ENCODE data around the gene UBASH3A.

Gene UBASH3A

DNA sequence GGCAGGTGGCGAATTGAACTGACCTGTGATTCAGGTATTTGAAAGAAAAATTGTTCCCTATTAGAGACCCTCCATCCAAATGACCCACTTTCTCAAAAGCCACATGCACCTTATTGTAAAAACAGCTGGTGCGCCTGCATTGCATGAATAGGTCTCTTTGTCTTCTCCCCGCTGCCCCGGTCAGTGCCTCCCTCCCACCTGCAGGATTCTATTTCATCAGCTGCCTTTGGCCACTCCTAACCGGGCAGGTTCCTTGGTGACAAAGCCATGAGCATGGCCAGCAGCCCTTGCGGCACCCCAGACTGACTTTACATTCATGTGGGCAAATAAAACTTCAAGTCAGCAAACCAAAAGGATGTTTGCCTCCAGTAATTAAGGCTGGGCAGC is 14.3 kb upstream of the UBASH3A start:
- no peak for DNase-seq (ENCODE audit: low read depth in 2 of 2, low spot score in 1 of 2)

DNA sequence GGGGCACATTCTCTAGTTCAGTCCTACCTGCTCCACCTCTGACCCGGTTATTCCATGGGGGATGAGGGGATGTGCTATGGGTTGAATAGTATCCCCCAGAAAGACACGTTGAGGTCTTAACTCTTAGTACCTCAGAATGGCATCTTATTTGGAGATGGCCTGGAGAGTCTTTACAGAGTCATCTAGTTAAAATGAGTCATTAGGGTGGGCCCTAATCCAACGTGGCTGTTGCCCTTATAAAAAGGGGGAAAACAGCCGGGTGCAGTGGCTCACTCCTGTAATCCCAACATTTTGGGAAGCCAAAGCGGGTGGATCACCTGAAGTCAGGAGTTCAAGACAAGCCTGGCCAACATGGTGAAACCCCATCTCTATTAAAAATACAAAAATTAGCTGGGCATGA is 13.5 kb upstream of the UBASH3A start:
- no peak for DNase-seq (ENCODE audit: low read depth in 2 of 2, low spot score in 1 of 2)

DNA sequence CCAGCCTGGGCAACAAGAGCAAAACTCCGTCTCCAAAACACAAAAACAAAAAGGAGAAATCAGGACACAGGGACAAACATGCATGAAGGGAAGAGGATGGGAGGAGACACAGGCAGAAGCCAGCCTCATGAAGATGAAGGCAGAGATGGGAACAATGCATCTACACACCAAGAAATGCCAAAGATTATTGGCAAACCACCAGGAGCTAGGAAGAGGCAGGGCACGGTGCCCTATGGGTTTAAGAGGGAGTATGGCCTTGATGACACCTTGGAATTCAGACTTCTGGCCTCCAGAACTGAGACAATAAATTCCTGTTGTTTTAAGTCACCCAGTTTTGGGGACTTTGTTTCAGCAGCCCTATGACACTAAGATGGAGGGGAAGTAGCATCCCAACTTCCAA is 13.0 kb upstream of the UBASH3A start:
- DNase-seq (ENCODE audit: low read depth in 2 of 2, low spot score in 1 of 2), result no peak

DNA sequence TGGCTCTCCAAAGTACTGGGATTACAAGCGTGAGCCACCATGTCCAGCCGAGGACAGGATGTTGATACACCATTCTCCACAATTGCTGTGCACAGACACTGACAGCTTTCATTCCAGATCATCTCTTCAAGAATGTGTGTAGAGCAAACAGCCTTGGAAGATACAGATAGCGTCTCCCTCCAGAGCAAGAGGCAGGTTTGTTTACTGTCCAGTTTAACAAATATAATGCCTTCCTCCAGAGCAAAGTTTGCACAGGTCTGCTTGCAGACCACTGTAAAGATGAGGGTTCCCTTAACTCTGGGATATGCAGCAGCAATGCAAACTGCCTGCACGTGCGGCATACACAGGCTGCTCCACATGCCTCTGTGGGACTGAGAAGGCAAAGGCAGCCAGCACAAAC is 12.4 kb upstream of the UBASH3A start:
- DNase-seq (ENCODE audit: low read depth in 2 of 2, low spot score in 1 of 2), result no peak

DNA sequence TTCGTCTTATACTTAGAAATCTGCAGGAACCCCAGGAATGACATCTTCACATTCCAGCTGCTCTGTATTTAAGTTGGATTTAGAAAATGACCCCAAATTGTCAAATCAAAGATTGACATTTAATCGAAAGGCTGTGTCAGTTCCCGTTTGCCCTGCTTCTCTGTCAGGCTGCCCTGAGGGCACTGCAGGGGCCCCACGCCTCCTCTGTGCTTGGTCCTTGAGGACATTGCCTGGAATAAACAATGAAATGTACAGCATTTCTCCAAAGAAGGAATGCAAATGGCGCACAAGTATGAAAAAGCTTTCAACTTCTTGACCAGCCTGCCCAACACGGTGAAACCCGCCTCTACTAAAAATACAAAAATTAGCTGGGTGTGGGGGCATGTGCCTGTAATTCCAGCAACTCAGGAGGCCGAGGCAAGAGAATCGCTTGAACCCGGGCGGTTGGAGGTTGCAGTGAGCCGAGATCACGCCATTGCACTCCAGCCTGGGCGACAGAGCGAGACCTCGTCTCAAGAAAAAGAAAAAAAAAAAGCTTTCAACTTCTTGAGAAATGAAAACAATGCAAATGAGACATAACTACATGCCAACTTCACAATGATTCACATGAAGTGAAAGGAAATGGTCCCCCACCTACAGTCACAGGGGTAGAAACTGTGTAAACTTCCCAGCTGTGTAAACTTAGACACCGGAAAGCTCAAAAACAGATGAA is 10.8 kb upstream of the UBASH3A start:
- DNase-seq (ENCODE audit: low read depth in 2 of 2, low spot score in 1 of 2), result no peak

DNA sequence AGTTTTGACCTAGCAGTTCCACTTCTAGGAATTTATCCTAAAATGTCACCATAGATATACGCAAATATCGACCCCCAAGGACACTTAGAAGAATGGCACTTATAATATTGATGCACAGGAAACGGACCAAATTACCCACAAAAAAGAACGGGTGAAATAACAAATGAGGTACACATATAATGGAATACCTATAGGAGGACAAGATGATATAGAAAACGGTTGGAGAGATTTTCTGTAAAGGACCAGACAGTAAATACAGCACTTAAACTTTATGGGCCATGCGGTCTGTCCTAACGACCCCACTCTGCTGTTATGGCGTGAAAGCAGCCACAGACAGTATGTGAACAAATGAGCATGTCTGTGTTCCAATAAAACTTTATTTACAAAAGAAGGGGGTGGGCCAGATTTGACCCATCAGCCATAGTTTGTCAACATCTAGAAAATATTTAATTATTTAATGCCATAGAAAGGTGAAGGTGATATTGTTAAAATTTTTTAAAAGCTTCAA is 10.2 kb upstream of the UBASH3A start:
- no peak for DNase-seq (ENCODE audit: low read depth in 2 of 2, low spot score in 1 of 2)

DNA sequence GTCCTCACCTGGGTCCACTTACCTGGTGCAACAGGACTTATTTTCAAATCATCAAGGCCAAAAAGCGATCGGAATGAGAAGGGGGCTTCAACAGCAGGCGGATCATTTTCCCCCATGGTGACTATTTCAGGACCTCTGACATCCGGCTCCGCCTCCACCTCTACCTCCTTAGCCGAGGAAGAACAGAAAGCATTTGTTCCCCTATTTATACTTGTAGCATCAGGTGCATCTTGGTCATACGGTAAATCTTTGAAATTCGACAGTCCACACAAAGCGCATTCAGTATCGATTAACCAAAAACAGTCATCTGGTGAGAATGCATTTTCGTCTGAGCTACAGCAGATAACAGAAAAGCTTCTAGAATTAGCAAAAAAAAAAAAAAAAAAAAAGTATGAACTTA is 8.4 kb upstream of the UBASH3A start:
- DNase-seq (ENCODE audit: low read depth in 2 of 2, low spot score in 1 of 2), result no peak

DNA sequence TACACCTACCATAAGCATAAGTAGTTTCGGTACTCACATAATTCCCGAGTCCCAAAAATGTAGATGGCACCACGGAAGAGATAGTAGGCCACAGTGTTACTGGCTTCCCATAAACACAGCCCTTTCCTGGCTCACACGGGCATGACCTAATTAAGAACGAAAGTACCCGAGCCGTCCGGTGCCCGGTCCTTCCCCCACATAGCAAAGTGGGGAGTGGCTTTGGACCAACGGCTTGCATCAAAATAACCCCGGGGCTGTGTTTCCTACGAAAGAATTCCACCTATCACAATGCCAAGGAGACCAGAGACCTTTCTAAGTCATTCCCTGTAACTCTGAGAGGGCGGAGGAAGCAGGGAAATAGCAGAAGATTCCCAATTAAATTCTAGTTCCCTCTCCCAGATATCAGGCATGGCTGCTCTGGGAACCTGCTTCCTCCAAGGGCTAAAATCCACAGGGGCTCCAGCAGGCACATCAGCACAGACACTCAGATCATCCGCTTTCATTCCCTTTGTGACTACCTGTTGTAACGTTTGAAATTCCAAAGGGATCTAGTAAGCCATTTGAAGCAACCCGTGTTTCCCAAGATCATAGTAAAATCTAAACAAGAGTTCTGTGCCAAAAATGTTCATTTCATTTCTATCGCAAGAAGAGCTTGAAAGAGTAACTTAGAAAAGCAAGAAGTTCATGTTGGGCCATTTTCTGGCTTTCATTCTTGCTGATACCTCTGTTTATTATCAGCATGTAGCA is 7.6 kb upstream of the UBASH3A start, which contains the start of gene TMPRSS3:
TMPRSS3 (minus strand) TSS at position 148 of the 747 bp plus-strand sequence. CDS start 635 bp downstream, outside the sequence.
- no peak for DNase-seq (ENCODE audit: low read depth in 2 of 2, low spot score in 1 of 2)

DNA sequence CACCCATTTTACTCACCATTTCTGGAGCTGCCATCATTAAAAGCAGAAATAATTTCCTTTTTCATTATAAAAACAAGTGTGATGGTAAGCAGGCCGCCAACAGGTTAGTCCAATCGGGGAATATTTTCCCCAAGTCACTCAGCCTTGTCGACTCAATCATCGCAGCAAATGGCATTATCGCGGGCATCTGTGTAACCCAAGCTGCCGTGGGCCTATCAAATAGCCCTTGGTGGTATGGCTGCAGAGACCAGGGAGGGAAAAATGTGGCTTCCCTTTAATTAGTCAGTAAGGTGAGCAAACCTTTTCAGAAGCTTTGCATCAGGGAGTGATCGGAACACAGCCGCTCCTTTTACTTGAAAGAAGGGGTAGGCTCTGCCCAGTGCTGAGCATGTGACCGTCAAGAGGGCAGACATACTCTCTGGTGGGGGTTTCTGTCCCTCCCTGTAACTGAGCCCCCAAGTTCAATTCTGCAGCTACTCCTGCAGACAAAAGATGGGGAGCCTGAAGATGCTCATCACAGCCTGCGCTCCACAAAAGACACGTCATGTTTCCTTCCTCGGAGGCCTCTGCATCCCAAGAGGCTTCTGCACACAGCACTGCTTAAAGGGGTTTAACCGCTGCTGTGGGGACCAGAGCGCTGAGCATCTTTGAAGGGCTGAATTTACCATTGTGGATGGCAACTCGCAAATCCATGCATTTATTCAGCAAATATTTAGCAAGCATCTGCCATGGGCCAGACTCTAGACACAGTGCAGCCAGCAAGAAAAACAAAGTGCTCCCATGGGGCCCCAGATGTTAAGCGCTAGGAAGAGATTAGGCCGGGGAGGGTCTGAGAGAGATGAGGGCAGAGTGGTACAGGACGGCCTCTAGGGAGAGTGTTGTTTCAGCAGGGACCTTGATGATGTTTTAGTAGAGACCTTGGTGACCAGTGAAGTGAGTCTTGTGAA is 6.6 kb upstream of the UBASH3A start:
- no peak for DNase-seq (ENCODE audit: low read depth in 2 of 2, low spot score in 1 of 2)

DNA sequence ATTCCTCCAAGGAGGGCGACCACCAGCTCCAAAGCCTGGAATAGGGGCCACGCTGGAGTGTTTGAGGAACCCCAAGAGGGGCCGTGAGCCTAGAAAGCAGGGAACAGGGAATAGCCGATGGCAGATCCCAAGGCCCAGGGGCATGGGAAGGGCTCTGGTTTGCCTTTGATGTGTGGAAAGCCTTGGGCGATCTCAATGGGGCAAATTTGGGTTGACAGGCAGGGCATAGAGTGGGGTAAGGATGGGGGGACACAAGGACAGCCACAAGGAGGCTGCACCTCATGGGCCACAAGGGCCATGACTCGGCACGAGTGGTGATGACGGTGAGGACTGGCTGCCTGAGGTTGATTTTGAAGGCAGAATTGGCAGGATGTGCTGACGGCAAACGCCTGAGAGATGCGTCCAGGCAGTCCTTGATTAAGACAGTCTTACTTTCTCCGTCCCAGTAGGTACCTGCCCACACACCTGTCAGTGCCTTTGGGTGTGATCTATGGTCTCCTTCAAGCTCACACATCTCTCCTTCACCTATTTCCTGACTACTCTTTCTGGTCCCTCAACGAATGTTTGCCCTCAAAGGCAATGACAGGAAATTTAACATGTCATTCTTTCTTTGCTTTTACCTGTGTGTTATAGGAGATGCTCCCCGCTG is 5.8 kb upstream of the UBASH3A start:
- DNase-seq (ENCODE audit: low read depth in 2 of 2, low spot score in 1 of 2), result no peak

DNA sequence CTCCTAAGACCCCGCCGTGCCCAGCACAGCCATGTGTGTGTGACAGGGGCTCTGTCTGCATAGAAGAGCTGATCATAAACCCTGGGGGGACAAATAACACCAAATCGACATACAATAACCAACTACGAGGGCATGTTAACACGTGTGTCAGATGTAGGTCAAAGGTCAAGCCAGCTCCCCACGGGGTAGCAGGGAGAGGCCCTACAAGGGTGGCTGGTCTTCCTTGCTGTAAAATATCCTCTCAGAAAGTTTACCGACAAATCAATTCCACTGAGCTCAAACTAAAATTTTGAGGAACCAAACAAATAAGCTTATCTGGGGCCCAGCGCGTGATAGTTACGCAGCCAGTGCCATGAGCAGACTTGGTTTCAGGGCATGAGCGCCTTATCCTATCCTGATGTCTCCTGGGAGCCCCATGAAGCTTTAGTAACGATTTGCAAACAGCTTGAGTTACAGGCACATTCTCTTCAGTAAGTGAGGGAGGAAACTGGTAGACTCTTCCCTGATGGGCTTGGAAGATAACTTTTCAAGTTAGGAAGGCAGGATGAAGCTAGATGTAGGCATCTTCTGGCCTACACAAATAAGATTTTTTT is 5.2 kb upstream of the UBASH3A start:
- DNase-seq (ENCODE audit: low read depth in 2 of 2, low spot score in 1 of 2), result no peak

DNA sequence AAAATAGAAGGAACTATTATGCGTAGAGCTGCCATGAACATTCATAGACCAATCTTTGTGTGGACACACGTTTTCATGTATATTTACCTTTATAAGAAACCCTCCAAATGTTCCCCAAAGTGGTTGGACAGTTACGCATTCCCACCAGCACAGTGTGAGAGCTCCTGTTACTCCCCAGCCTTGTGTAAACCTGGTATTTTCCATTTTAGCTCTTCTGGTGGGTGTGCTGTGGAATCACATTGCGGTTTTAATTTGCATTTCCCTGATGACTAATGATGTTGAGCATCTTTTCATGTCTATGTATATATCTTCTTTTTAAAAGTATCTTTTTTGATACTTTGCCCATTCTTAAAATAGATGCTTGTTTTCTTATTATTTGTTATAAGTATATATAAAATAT is 3.2 kb upstream of the UBASH3A start:
- DNase-seq (ENCODE audit: low read depth in 2 of 2, low spot score in 1 of 2), result no peak

DNA sequence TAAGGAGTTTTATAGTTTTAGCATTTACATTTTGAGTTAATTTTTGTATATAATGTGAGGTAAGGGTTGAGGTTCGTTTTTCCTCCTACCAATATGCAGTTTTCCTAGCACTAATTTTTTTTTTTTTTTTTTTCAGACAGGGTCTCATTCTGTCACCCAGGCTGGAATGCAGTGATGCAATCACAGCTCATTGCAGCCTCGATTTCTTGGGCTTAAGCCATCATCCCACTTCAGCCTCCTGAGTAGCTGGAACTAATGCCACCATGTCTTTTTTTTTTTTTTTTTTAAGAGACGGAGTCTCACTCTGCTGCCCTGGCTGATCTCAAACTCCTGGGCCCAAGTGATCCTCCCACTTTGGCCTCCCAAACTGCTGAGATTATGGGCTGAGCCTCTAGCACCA is 2.5 kb upstream of the UBASH3A start:
- DNase-seq (ENCODE audit: low read depth in 2 of 2, low spot score in 1 of 2), result no peak

DNA sequence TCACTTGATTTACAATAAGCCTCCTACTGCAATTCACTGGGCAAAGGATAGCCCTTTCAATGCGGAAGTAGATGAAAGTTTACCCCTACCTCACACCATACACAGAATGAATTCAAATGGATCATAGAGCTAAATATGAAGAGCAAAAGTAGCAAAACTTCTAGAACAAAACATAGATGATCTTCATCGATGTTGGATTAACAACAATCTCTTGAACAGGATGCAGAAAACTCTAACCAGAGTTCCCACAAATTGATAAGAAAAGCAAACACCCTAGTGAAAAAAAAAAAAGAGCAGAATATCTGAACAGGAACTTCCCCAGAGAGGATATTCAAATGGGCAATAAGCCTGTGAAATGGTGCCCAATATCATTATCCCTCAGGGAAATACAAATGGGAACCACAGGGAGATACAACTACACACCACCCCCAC is 1.9 kb upstream of the UBASH3A start:
- DNase-seq (ENCODE audit: low read depth in 2 of 2, low spot score in 1 of 2), result no peak

DNA sequence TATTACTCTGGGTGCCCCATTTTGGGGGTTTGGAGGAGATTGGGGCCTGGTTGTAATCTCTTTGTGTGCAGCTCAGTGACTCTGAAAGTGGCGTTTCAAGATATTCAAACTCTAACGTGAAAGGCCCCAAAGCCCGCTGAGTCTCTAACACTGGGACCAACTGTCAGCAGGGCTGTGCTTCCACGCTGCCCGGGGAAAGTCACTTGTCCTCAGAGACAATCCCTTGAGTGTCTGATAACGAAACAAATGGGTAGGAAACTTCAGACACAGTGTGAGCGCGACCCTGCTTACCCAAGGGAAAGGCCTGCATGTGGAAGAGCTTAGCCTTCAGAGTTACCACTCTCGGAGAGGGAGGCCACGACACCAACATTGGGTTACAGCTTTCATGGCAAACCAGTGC is 837 bp downstream of the UBASH3A start:
- DNase-seq (ENCODE audit: low read depth in 2 of 2, low spot score in 1 of 2), result no peak

DNA sequence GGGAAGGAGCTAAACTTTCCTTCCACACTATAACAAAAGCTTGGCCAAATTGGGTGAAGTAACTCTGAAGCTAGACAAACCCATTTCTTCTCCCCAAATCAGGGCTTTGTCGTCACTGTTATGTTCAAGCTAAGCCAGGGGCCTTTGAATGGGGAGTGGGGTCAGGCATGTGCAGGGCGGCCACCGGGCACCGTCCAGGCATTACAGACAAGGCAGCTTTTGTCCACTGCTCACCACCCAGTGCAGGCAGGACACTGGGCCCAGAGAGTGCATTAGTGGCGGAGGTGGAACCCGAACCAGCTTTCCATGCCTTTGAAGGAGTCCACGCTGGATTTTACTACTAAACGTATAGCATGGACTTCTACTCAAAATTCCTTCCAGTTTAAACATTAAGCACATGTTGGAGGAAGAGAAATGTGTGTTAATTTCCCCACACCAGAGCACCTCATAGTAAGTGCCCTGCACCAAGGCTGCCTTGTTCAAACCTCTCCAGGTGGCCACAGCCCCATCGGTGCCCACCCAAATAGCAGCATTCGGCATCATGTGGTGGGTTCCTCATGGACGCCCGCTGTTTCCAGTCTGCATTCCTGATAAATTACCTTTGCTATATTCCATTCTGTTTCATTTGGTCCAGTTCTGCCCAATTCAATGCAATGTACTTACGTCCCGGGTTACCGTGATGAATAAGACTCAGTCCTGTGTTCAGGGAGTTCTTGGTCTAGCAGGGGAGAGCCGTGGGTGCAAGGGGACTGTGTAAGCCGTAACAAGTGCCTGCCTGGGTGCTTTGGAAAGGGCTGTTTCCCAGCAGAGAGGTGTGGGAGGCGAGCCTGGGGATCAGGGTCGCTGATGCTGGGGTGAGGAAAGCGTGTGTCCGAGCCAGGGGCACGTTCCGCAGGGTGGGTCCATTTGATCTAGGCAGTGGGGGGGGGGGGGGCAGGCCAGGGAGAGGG is 1.6 kb downstream of the UBASH3A start:
- DNase-seq (ENCODE audit: low read depth in 2 of 2, low spot score in 1 of 2), result no peak

DNA sequence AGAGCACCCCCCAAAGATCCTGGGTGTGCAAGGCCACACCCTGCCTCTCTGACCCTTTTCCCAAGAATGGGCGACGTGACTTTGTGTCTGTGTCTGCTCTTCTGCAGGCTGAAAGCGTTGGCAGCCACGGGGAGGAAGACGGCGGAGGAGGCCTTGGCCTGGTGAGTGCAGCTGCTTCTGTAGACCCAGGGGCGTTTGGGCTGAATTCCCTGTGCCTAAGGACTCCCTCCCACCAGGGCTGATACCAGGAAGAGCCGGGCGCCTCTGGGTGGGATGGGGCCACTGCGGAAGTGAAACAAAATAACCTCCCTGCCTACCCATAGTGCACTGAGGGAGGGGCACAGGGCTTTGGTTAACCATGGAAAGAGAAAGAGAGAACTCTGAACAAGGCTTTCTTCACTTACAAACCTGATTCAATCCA is 2.5 kb downstream of the UBASH3A start:
- DNase-seq (ENCODE audit: low read depth in 2 of 2, low spot score in 1 of 2), result no peak

DNA sequence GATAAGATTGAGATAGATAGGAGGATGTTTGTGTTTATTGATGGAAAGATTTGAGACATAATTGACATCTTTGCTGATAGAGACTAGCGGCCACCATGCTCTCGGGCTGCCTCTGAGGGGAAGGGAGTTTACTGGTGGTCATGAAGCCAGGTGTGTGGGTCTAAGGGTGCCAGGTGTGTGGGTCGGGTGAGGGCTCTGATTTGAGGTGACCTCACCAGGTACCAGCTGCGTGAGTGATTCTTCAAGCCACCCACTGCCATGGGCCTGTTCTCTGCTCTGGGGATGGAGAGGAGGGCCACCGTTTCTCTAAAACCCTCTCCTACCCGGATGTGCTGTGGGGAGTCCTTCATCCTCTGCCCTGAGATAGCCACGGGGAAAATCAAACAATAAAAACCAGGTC is 3.2 kb downstream of the UBASH3A start:
- no peak for DNase-seq (ENCODE audit: low read depth in 2 of 2, low spot score in 1 of 2)

DNA sequence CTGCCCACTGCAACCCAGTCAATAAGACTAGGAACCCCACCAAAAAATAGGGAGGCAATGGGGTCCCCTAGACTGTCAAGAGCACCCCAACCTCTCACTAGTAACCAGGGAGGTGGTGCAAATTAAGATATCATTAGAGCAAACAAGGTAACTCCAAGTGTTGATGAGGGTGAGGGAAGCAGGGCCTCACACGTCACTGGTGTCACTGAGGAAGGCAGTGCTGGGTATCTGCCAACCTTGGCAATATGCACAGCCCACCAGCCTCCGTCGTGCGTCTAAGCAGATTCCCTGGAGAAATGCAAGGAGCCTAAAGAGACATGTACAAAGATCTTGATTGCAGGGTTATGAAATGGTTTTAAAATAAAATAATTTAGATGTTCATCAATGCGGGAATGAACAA is 3.8 kb downstream of the UBASH3A start:
- DNase-seq (ENCODE audit: low read depth in 2 of 2, low spot score in 1 of 2), result no peak

Data from stimulated activated CD8-positive, alpha-beta memory T cell treated with anti-CD3 and anti-CD28 coated beads, Interleukin-4, amount 100 ng/mL, for 4 hours (primary cell).